ENCODE results near the gene NOP53.
"Not testable (repeated sequence)": the region's sequence is repeated elsewhere in the genome, so short reads cannot be mapped to it uniquely, and the experiment has no call there.

NOP53 gene

DNA sequence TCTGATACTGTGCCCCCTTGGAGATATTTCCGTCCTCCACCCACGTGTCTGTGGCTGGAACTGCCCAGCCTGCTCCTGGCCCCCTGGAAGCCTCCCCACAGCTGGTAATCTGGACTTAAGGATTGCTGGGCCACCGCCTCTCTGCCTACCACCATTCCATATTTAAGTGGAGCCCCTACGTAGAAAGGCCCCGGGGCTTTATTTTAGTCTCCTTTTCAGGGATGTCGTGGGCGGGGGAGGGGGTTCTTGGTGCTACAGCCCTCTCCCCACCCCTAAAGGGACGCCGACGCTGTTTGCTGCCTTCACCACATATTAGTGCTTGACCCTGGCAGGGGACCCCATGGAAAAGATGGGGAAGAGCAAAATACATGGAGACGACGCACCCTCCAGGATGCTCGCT, 2.7 kb upstream of the NOP53 start:
- peak overlapping the region; percentile 10 for H3K4me3 ChIP-seq (ENCODE audit: control insufficient read depth, low read depth, low read length)
- DNase-seq (ENCODE audit: low read depth), result peak; percentile 34
- TF ChIP-seq, protein P1, sequence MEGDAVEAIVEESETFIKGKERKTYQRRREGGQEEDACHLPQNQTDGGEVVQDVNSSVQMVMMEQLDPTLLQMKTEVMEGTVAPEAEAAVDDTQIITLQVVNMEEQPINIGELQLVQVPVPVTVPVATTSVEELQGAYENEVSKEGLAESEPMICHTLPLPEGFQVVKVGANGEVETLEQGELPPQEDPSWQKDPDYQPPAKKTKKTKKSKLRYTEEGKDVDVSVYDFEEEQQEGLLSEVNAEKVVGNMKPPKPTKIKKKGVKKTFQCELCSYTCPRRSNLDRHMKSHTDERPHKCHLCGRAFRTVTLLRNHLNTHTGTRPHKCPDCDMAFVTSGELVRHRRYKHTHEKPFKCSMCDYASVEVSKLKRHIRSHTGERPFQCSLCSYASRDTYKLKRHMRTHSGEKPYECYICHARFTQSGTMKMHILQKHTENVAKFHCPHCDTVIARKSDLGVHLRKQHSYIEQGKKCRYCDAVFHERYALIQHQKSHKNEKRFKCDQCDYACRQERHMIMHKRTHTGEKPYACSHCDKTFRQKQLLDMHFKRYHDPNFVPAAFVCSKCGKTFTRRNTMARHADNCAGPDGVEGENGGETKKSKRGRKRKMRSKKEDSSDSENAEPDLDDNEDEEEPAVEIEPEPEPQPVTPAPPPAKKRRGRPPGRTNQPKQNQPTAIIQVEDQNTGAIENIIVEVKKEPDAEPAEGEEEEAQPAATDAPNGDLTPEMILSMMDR (conservative IDR thresholded peaks at IDR 0.05; ENCODE audit: control insufficient read depth, insufficient read depth, low read depth, low read length), result no peak

DNA sequence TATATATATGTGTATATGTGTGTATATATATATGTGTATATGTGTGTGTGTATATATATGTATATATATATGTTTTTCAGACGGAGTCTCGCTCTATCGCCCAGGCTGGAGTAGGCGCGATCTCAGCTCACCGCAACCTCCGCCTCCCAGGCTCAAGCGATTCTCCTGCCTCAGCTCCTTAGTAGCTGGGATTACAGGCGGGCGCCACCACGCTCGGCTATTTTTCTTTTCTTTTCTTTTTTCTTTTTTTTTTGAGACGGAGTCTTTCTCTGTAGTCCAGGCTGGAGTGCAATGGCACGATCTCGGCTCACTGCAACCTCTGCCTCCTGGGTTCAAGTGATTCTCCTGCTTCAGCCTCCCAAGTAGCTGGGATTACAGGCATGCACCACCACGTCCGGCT, 783 bp downstream of the NOP53 start:
- not testable (repeated sequence) for DNase-seq (ENCODE audit: low read depth)
- H3K4me3 ChIP-seq (ENCODE audit: control insufficient read depth, low read depth, low read length), result peak overlapping the region; percentile 64

DNA sequence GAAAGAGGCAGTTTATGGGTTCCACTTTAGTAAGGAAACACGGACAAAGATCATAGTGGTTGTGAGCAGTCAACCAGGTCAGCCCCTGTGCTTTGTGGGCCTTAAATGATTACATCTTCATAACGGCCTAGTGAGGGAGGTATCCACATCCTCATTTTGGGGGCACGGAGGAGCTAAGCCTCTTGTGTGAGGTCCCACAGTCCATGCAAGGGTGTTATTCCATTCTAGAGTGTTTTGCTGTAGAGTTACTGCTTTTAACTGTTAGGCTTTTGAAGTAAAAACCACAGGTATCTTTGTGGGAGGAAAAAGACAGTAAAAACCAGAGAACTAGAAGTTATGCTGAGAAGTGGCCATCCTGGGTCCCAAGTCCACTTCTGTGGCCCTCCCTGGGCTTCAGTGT, 4.0 kb downstream of the NOP53 start:
- DNase-seq (ENCODE audit: low read depth), result no peak
- TF ChIP-seq, protein P1 (conservative IDR thresholded peaks at IDR 0.05; ENCODE audit: control insufficient read depth, insufficient read depth, low read depth, low read length), result no peak
- H3K4me3 ChIP-seq (ENCODE audit: control insufficient read depth, low read depth, low read length), result no peak overlapping the region

DNA sequence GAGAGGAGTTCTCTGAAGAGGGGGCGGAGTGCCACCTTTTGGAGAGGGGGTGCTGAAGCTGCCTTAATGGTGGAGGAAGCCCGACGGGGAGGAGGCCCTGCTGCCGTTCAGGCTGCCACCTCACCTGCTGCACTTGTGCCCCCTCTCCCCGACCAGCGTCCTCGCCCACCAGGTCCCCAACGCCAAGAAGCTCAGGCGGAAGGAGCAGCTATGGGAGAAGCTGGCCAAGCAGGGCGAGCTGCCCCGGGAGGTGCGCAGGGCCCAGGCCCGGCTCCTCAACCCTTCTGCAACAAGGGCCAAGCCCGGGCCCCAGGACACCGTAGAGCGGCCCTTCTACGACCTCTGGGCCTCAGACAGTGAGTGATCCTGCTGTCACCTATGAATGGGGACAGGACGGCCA, 5.4 kb downstream of the NOP53 start:
- H3K4me3 ChIP-seq (ENCODE audit: control insufficient read depth, low read depth, low read length), result no peak overlapping the region
- DNase-seq (ENCODE audit: low read depth), result no peak
- TF ChIP-seq, protein P1 (conservative IDR thresholded peaks at IDR 0.05; ENCODE audit: control insufficient read depth, insufficient read depth, low read depth, low read length), result no peak

DNA sequence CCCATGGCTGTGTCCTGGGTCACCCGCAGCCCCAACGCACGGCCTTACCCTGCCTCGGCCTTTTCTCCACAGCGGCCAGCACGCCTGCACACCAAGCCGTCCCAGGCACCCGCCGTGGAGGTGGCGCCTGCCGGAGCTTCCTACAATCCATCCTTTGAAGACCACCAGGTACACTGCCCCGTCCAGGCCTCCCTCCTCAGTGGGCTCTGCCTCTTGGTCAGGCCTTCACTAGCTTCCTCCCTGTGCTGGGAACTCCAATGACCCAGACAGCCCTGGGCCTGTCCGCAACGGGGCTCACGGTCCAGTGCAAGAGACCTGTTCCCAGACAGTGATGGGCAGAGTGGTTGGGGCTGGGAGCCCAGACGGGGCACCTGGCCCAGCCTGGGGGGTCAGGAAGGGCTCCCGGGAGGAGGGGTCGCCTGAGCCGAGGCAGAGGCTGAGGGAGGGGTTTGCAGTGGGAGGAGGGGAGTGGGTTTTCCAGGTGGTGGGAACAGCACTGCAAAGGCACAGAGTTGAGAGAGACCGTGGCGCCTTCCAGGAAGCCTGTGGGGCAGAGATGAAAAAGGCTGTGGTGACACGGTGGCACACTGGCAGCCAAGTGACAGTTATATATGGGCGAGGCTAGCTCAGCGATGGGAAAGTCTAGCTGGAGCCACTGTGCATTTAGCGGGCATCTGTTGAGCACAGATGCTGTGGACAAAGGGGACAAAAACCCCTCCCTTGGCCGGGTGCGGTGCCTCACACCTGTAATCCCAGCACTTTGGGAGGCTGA, 7.3 kb downstream of the NOP53 start:
- no peak overlapping the region for H3K4me3 ChIP-seq (ENCODE audit: control insufficient read depth, low read depth, low read length)
- no peak for DNase-seq (ENCODE audit: low read depth)
- TF ChIP-seq, protein P1 (conservative IDR thresholded peaks at IDR 0.05; ENCODE audit: control insufficient read depth, insufficient read depth, low read depth, low read length), result no peak

DNA sequence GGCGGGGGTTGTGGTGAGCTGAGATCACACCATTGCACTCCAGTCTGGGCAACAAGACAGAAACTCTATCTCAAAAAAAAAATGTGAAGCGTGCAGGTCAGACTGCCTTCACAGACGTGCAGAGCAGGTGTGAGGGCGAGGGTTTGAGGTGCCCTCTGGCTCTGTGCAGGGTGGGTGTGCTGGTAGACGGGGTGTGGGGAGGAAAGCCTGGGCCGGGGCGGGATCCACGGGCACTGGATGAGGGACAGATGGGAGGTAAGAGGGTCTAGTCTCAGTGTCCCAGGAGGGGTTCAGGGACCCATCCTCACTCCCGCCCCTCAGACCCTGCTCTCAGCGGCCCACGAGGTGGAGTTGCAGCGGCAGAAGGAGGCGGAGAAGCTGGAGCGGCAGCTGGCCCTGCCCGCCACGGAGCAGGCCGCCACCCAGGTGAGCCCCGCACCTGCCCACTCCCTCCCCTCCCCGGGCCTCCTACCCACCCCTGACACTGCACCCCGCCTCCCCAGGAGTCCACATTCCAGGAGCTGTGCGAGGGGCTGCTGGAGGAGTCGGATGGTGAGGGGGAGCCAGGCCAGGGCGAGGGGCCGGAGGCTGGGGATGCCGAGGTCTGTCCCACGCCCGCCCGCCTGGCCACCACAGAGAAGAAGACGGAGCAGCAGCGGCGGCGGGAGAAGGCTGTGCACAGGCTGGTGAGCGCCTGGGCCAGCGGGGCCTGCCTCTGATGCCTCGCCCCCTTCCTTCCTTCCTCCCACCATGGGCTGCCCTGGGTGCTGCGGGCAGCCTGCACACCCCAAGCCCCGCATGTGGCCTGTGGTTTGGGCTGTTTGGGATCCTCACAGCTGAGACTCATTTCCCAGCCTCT, 9.1 kb downstream of the NOP53 start:
- DNase-seq (ENCODE audit: low read depth), result no peak
- TF ChIP-seq, protein P1 (conservative IDR thresholded peaks at IDR 0.05; ENCODE audit: control insufficient read depth, insufficient read depth, low read depth, low read length), result no peak
- H3K4me3 ChIP-seq (ENCODE audit: control insufficient read depth, low read depth, low read length), result no peak overlapping the region
